ENCODE results near the gene DENND6B.

- TF ChIP-seq GATA2 (IDR thresholded peaks at IDR 0.05; ENCODE audit: insufficient read depth, insufficient read length, low read depth, low read length), result no peak
- TF ChIP-seq POLR2A (IDR thresholded peaks at IDR 0.05; ENCODE audit: low read depth, low read length), result no peak
- TF ChIP-seq, protein P1, sequence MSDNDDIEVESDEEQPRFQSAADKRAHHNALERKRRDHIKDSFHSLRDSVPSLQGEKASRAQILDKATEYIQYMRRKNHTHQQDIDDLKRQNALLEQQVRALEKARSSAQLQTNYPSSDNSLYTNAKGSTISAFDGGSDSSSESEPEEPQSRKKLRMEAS (IDR thresholded peaks at IDR 0.05; ENCODE audit: insufficient read depth, insufficient read length), result no peak
- TF ChIP-seq, protein P2, sequence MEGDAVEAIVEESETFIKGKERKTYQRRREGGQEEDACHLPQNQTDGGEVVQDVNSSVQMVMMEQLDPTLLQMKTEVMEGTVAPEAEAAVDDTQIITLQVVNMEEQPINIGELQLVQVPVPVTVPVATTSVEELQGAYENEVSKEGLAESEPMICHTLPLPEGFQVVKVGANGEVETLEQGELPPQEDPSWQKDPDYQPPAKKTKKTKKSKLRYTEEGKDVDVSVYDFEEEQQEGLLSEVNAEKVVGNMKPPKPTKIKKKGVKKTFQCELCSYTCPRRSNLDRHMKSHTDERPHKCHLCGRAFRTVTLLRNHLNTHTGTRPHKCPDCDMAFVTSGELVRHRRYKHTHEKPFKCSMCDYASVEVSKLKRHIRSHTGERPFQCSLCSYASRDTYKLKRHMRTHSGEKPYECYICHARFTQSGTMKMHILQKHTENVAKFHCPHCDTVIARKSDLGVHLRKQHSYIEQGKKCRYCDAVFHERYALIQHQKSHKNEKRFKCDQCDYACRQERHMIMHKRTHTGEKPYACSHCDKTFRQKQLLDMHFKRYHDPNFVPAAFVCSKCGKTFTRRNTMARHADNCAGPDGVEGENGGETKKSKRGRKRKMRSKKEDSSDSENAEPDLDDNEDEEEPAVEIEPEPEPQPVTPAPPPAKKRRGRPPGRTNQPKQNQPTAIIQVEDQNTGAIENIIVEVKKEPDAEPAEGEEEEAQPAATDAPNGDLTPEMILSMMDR (IDR thresholded peaks at IDR 0.05; ENCODE audit: extremely low read depth in 1 of 2, insufficient read depth in 1 of 2, low read depth in 1 of 2, low read length in 2 of 2), result no peak
- TF ChIP-seq POLR2AphosphoS5 (IDR thresholded peaks at IDR 0.05; ENCODE audit: insufficient read depth, low read depth, low read length), result no peak
- no peak for TF ChIP-seq EZH2 (IDR thresholded peaks at IDR 0.05; ENCODE audit: borderline replicate concordance, low read depth, low read length, severe bottlenecking)
- TF ChIP-seq MYC (IDR thresholded peaks at IDR 0.05; ENCODE audit: low read depth, low read length), result no peak
Observed at GRCh38 chr22:50329236-50329635, 2.4 kb upstream of the DENND6B start.

All from endothelial cell of umbilical vein (primary cell).